ENCODE data around the gene ASCL5.

ASCL5 gene

GRCh38 chr1:201140235-201140940 lies 13.4 kb upstream of the ASCL5 start:
- DNase-seq, result no peak
- no peak overlapping the region for H3K27ac ChIP-seq (ENCODE audit: insufficient read depth in 1 of 2, low read depth in 1 of 2, low read length in 2 of 2, poor library complexity in 1 of 2, severe bottlenecking in 2 of 2)
- ChIA-PET POLR2A (no interaction called here), CTCF (interaction anchor here (0.7 to 1.0 kb wide), 2 partner anchors 8 to 27 kb away, joined by 3 to 4 read pairs; no protein-coding TSS in a partner anchor)
- H3K36me3 ChIP-seq (ENCODE audit: control insufficient read depth in 4 of 4, insufficient read depth in 4 of 4, low read length in 3 of 4), result peaks cover 10 to 92% (median 63%) of the 10 kb centered on the region in 4 experiments
- H3K4me1 ChIP-seq (ENCODE audit: control extremely low read depth in 1 of 4, control insufficient read depth in 4 of 4, insufficient read depth in 4 of 4, low read length in 3 of 4), result no peaks in the 10 kb centered on the region
- no peaks in the 10 kb centered on the region for H3K27me3 ChIP-seq (replicated peaks in 2 of 5; ENCODE audit: control insufficient read depth in 4 of 5, insufficient read depth in 5 of 5, low read length in 4 of 5)
- H3K4me3 ChIP-seq (ENCODE audit: control insufficient read depth in 1 of 7, extremely low read depth in 1 of 7, insufficient read depth in 4 of 7, low read depth in 2 of 7, low read length in 6 of 7), result no peak overlapping the region
- no peaks in the 10 kb centered on the region for H3K9me3 ChIP-seq (ENCODE audit: control extremely low read depth in 1 of 5, control insufficient read depth in 4 of 5, insufficient read depth in 2 of 5, low read depth in 1 of 5, low read length in 4 of 5)
- 93% methylated on average over 8 of the region's 10 CpGs for WGBS (ENCODE audit: insufficient coverage)

GRCh38 chr1:201139756-201140155 lies 12.8 kb upstream of the ASCL5 start:
- Histone ChIP-seq H3K27ac (ENCODE audit: insufficient read depth in 1 of 2, low read depth in 1 of 2, low read length in 2 of 2, poor library complexity in 1 of 2, severe bottlenecking in 2 of 2) (no peak overlapping the region), H3K36me3 (ENCODE audit: control insufficient read depth in 4 of 4, insufficient read depth in 4 of 4, low read length in 3 of 4) (peaks cover 11 to 92% (median 62%) of the 10 kb centered on the region in 4 experiments), H3K4me3 (ENCODE audit: control insufficient read depth in 1 of 7, extremely low read depth in 1 of 7, insufficient read depth in 4 of 7, low read depth in 2 of 7, low read length in 6 of 7) (no peak overlapping the region), H3K27me3 (replicated peaks in 2 of 5; ENCODE audit: control insufficient read depth in 4 of 5, insufficient read depth in 5 of 5, low read length in 4 of 5) (no peaks in the 10 kb centered on the region), H3K9me3 (ENCODE audit: control extremely low read depth in 1 of 5, control insufficient read depth in 4 of 5, insufficient read depth in 2 of 5, low read depth in 1 of 5, low read length in 4 of 5) (no peaks in the 10 kb centered on the region), H3K4me1 (ENCODE audit: control extremely low read depth in 1 of 4, control insufficient read depth in 4 of 4, insufficient read depth in 4 of 4, low read length in 3 of 4) (no peaks in the 10 kb centered on the region)
- POLR2A ChIA-PET, result no interaction called here
- CTCF ChIA-PET, result interaction anchor here (1.0 to 2.0 kb wide), 2 partner anchors 9 to 27 kb away, joined by 4 to 6 read pairs; no protein-coding TSS in a partner anchor
- DNase-seq, result no peak
- 94% methylated on average over 5 of the region's 9 CpGs for WGBS (ENCODE audit: insufficient coverage)

GRCh38 chr1:201139306-201139705 lies 12.3 kb upstream of the ASCL5 start:
- H3K4me1 ChIP-seq (ENCODE audit: control extremely low read depth in 1 of 4, control insufficient read depth in 4 of 4, insufficient read depth in 4 of 4, low read length in 3 of 4), result no peaks in the 10 kb centered on the region
- POLR2A ChIA-PET, result no interaction called here
- H3K27ac ChIP-seq (ENCODE audit: insufficient read depth in 1 of 2, low read depth in 1 of 2, low read length in 2 of 2, poor library complexity in 1 of 2, severe bottlenecking in 2 of 2), result no peak overlapping the region
- 98% methylated on average over 5 of the region's 5 CpGs for WGBS (ENCODE audit: insufficient coverage)
- H3K36me3 ChIP-seq (ENCODE audit: control insufficient read depth in 4 of 4, insufficient read depth in 4 of 4, low read length in 3 of 4), result peaks cover 12 to 92% (median 61%) of the 10 kb centered on the region in 4 experiments
- no peaks in the 10 kb centered on the region for H3K9me3 ChIP-seq (ENCODE audit: control extremely low read depth in 1 of 5, control insufficient read depth in 4 of 5, insufficient read depth in 2 of 5, low read depth in 1 of 5, low read length in 4 of 5)
- CTCF ChIA-PET, result interaction anchor here (2.0 to 2.3 kb wide), 2 partner anchors 10 to 20 kb away, joined by 6 to 7 read pairs; no protein-coding TSS in a partner anchor
- no peak overlapping the region for H3K4me3 ChIP-seq (ENCODE audit: control insufficient read depth in 1 of 7, extremely low read depth in 1 of 7, insufficient read depth in 4 of 7, low read depth in 2 of 7, low read length in 6 of 7)
- DNase-seq, result no peak
- H3K27me3 ChIP-seq (replicated peaks in 2 of 5; ENCODE audit: control insufficient read depth in 4 of 5, insufficient read depth in 5 of 5, low read length in 4 of 5), result no peaks in the 10 kb centered on the region

GRCh38 chr1:201138311-201138840 lies 11.4 kb upstream of the ASCL5 start:
- CTCF ChIA-PET, result interaction anchor here (1.2 to 2.3 kb wide), 4 partner anchors 11 to 166 kb away, joined by 3 to 7 read pairs (median 4); no protein-coding TSS in a partner anchor
- Histone ChIP-seq H3K27me3 (replicated peaks in 2 of 5; ENCODE audit: control insufficient read depth in 4 of 5, insufficient read depth in 5 of 5, low read length in 4 of 5) (no peaks in the 10 kb centered on the region), H3K36me3 (ENCODE audit: control insufficient read depth in 4 of 4, insufficient read depth in 4 of 4, low read length in 3 of 4) (peaks cover 12 to 85% (median 51%) of the 10 kb centered on the region in 4 experiments), H3K27ac (ENCODE audit: insufficient read depth in 1 of 2, low read depth in 1 of 2, low read length in 2 of 2, poor library complexity in 1 of 2, severe bottlenecking in 2 of 2) (no peak overlapping the region), H3K9me3 (ENCODE audit: control extremely low read depth in 1 of 5, control insufficient read depth in 4 of 5, insufficient read depth in 2 of 5, low read depth in 1 of 5, low read length in 4 of 5) (no peaks in the 10 kb centered on the region), H3K4me1 (ENCODE audit: control extremely low read depth in 1 of 4, control insufficient read depth in 4 of 4, insufficient read depth in 4 of 4, low read length in 3 of 4) (no peaks in the 10 kb centered on the region), H3K4me3 (ENCODE audit: control insufficient read depth in 1 of 7, extremely low read depth in 1 of 7, insufficient read depth in 4 of 7, low read depth in 2 of 7, low read length in 6 of 7) (no peak overlapping the region)
- no peak for DNase-seq
- 100% methylated on average over 3 of the region's 6 CpGs for WGBS (ENCODE audit: insufficient coverage)
- POLR2A ChIA-PET, result no interaction called here

GRCh38 chr1:201137579-201138310 lies 10.8 kb upstream of the ASCL5 start:
- Histone ChIP-seq H3K36me3 (ENCODE audit: control insufficient read depth in 4 of 4, insufficient read depth in 4 of 4, low read length in 3 of 4) (peaks cover 9 to 79% (median 47%) of the 10 kb centered on the region in 4 experiments), H3K27me3 (replicated peaks in 2 of 5; ENCODE audit: control insufficient read depth in 4 of 5, insufficient read depth in 5 of 5, low read length in 4 of 5) (no peaks in the 10 kb centered on the region), H3K27ac (ENCODE audit: insufficient read depth in 1 of 2, low read depth in 1 of 2, low read length in 2 of 2, poor library complexity in 1 of 2, severe bottlenecking in 2 of 2) (no peak overlapping the region), H3K4me3 (ENCODE audit: control insufficient read depth in 1 of 7, extremely low read depth in 1 of 7, insufficient read depth in 4 of 7, low read depth in 2 of 7, low read length in 6 of 7) (no peak overlapping the region), H3K4me1 (ENCODE audit: control extremely low read depth in 1 of 4, control insufficient read depth in 4 of 4, insufficient read depth in 4 of 4, low read length in 3 of 4) (no peaks in the 10 kb centered on the region), H3K9me3 (ENCODE audit: control extremely low read depth in 1 of 5, control insufficient read depth in 4 of 5, insufficient read depth in 2 of 5, low read depth in 1 of 5, low read length in 4 of 5) (no peaks in the 10 kb centered on the region)
- POLR2A ChIA-PET, result no interaction called here
- 86% methylated on average over 2 of the region's 6 CpGs for WGBS (ENCODE audit: insufficient coverage)
- DNase-seq, result no peak
- CTCF ChIA-PET, result interaction anchor here (0.5 to 2.3 kb wide), 7 partner anchors 8 to 385 kb away, joined by 3 to 7 read pairs (median 3); no protein-coding TSS in a partner anchor

- Histone ChIP-seq H3K36me3 (ENCODE audit: control insufficient read depth in 4 of 4, insufficient read depth in 4 of 4, low read length in 3 of 4) (peaks cover 9 to 72% (median 43%) of the 10 kb centered on the region in 4 experiments), H3K27ac (ENCODE audit: insufficient read depth in 1 of 2, low read depth in 1 of 2, low read length in 2 of 2, poor library complexity in 1 of 2, severe bottlenecking in 2 of 2) (no peak overlapping the region), H3K4me1 (ENCODE audit: control extremely low read depth in 1 of 4, control insufficient read depth in 4 of 4, insufficient read depth in 4 of 4, low read length in 3 of 4) (no peaks in the 10 kb centered on the region), H3K27me3 (replicated peaks in 2 of 5; ENCODE audit: control insufficient read depth in 4 of 5, insufficient read depth in 5 of 5, low read length in 4 of 5) (no peaks in the 10 kb centered on the region), H3K4me3 (ENCODE audit: control insufficient read depth in 1 of 7, extremely low read depth in 1 of 7, insufficient read depth in 4 of 7, low read depth in 2 of 7, low read length in 6 of 7) (no peak overlapping the region), H3K9me3 (ENCODE audit: control extremely low read depth in 1 of 5, control insufficient read depth in 4 of 5, insufficient read depth in 2 of 5, low read depth in 1 of 5, low read length in 4 of 5) (no peaks in the 10 kb centered on the region)
- no peak for DNase-seq
- ChIA-PET CTCF (interaction anchor here (0.5 to 2.3 kb wide), 4 partner anchors 9 to 386 kb away, joined by 3 to 7 read pairs (median 4); no protein-coding TSS in a partner anchor), POLR2A (no interaction called here)
- 100% methylated on average over 7 of the region's 7 CpGs for WGBS (ENCODE audit: insufficient coverage)
Measured at GRCh38 chr1:201137024-201137392, 10.0 kb upstream of the ASCL5 start.

Measured in common myeloid progenitor, CD34-positive (primary cell).